AG04450 (cell line): ENCODE data around the gene OSBPL8. TPM values are rescaled to one million over a fixed set of nuclear protein-coding genes. Genes with fewer than 3 reads are reported as not detected.

ENCODE experiments used
- CTCF ChIA-PET: fragments of 300-600, 350-600 bp; formaldehyde crosslinking; extraction: SDS; loops from one replicate; lab custom pipeline; 2022; ENCODE audit warnings: antibody characterized with exemption, inconsistent platforms; lab: Charles Lee
- POLR2A ChIA-PET: fragments of 350-600 bp; formaldehyde crosslinking; extraction: SDS; loops from one replicate; lab custom pipeline; 2021; ENCODE audit warnings: antibody characterized with exemption, inconsistent platforms; lab: Yijun Ruan, JAX
- DNase-seq: peaks from one replicate; pipeline ENCODE4 v3.0.0-alpha.2; 2011; ENCODE audit warnings: low read depth, low spot score
- H3K27ac ChIP-seq: one replicate; pipeline ENCODE4 v1.5.1; 2012; ENCODE audit warnings: low read depth, low read length, control low read depth
- H3K27me3 ChIP-seq: one replicate; pipeline ENCODE4 v1.6.0; 2012; ENCODE audit warnings: low read length; ENCODE audit not compliant: control insufficient read depth, insufficient read depth
- H3K4me3 ChIP-seq: 2 replicates; pipeline ENCODE4 v1.5.1; 2011; ENCODE audit warnings: mild to moderate bottlenecking, low read depth, low read length, control low read depth
- H3K9me3 ChIP-seq: 2 replicates; pipeline ENCODE4 v1.5.1; 2012; ENCODE audit warnings: low read length; ENCODE audit not compliant: control insufficient read depth, insufficient read depth
- CTCF ChIP-seq: IDR thresholded peaks from 2 replicates; pipeline ENCODE4 v1.5.1; 2011; ENCODE audit warnings: low read depth, low read length, control low read depth, inconsistent platforms
- polyA plus RNA-seq: library from polyadenylated mRNA; depleted of rRNA; stranded (reverse); fragments of >200 nt; gene quantifications from 2 replicates; pipeline ENCODE4 v1.2.3, GENCODE V29; 2011

Gene OSBPL8
- polyA plus RNA-seq, 1 experiment, result 64.5 TPM

DNA sequence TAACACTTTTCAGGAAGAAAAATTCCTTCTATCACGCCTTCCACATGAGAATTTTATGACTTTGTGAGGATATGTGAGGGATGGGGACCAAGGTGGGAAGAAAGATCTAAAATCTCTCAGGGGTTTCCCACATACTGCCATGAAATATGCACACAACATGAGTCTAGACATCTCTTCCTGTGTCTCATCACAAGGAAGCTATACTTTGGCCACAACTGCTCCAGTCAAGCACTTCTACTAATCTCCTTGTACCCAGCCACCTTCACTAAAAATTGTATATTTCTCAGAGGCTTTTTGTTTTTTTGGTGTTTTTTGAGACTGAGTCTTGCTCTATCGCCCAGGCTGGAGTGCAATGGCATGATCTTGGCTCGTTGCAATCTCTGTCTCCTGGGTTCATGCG lies 3.2 kb downstream of the OSBPL8 start:
- DNase-seq, result no peak
- TF ChIP-seq CTCF, result no peak
- peaks cover 2% of the 10 kb centered on the region; the same call in 1 of the 2 replicates for H3K9me3 ChIP-seq
- POLR2A ChIA-PET, result no interaction called here
- CTCF ChIA-PET, result no interaction called here
- no peaks in the 10 kb centered on the region for H3K27me3 ChIP-seq
- H3K4me3 ChIP-seq, result no peak overlapping the region
- no peak overlapping the region for H3K27ac ChIP-seq

DNA sequence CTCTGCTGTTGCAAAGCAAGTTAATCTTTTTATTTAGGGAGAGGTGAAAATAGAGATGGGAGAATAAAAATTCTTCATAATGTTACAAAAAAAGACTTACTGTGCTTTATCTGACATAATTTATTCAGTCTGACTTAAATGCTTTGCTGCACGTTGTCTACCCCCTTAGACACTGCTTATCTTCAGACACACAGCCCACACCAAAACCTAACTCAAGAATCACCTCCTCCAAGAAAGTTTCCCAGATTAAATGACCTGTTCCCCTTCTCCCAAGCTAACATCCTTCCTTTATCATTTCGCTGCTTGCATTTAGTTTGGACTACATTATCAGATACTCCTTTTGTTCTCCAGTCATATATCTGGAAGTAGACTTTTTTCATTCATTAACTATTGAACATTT lies 3.8 kb downstream of the OSBPL8 start:
- POLR2A ChIA-PET, result no interaction called here

GRCh38 chr12:76555231-76555767 lies 4.3 kb downstream of the OSBPL8 start:
- Histone ChIP-seq H3K4me3 (no peak overlapping the region), H3K27ac (no peak overlapping the region), H3K9me3 (peaks cover 2% of the 10 kb centered on the region; the same call in 1 of the 2 replicates), H3K27me3 (no peaks in the 10 kb centered on the region)
- CTCF ChIA-PET, result interaction anchor here (0.8 to 1.8 kb wide), 6 partner anchors 12 to 456 kb away, joined by 3 to 9 read pairs (median 4); no protein-coding TSS in a partner anchor
- no peak for DNase-seq
- POLR2A ChIA-PET, result no interaction called here
- peak; percentile 31 for TF ChIP-seq CTCF

More for the DNA sequence above, 3.8 kb downstream of the OSBPL8 start:
- Histone ChIP-seq H3K27ac (no peak overlapping the region), H3K9me3 (peaks cover 2% of the 10 kb centered on the region; the same call in 1 of the 2 replicates), H3K4me3 (no peak overlapping the region), H3K27me3 (no peaks in the 10 kb centered on the region)
- TF ChIP-seq CTCF, result no peak
- CTCF ChIA-PET, result no interaction called here
- DNase-seq, result no peak

DNA sequence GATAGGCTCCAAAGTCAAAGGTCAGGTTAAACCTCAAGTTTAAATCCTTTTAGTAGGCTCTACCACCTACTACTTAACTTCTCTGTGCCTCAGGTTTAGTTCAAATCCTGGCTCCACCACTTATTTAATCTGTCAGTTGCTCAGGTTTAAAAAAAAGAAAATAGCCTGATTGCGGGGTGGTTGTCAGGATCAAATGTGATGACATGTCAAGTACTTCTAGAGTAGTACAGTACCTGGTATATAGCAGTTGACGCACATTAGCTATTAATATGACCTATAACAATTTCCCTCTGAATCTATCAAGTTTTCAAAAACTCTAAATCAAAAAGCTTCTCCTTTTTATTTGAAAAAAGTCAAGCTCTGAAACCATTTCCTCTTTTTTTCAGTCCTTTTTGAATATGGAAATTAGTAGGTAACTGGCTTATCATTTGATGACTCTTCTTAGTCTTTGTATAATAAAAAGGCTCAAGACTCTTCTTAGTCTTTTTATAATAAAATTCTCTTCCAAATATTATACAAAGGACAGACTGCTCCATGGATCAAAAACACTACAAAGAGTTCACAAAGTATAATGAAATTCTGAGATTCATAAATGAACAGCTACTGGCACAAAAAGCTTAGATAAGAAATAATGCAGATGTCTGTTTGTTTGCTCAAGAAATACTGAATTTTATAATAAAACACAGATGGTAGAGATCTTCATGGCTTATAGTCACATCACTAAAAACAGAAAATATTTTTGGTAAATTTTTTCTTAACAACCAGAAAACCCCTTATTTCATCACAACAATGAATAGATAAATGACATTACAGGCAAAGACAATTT lies 5.0 kb downstream of the OSBPL8 start:
- POLR2A ChIA-PET, result no interaction called here
- H3K27ac ChIP-seq, result no peak overlapping the region
- H3K27me3 ChIP-seq, result no peaks in the 10 kb centered on the region
- TF ChIP-seq CTCF, result no peak
- no peak for DNase-seq
- H3K4me3 ChIP-seq, result no peak overlapping the region
- peaks cover 2% of the 10 kb centered on the region; the same call in 1 of the 2 replicates for H3K9me3 ChIP-seq
- CTCF ChIA-PET, result interaction anchor here (0.7 to 1.8 kb wide), 8 partner anchors 11 to 456 kb away, joined by 3 to 9 read pairs (median 4); no protein-coding TSS in a partner anchor
